SK-N-SH (cell line): ENCODE data around the gene EHD2.

Experiments used
- CHD2 ChIP-seq: fragments of 150-350 bp; IDR thresholded peaks from 2 replicates; pipeline ENCODE4 v1.6.1; 2018; ENCODE audit warnings: low read length; ENCODE audit not compliant: partially characterized antibody
- ELF1 ChIP-seq: IDR thresholded peaks from 2 replicates; pipeline ENCODE4 v1.4.0; 2012
- GABPA ChIP-seq: IDR thresholded peaks from 2 replicates; pipeline ENCODE4 v1.4.0; 2012; ENCODE audit warnings: low read depth, mild to moderate bottlenecking
- RAD21 ChIP-seq: IDR thresholded peaks from 2 replicates; pipeline ENCODE4 v1.6.1; 2012; ENCODE audit warnings: mild to moderate bottlenecking, low read length
- RCOR1 ChIP-seq: fragments of 150-350 bp; IDR thresholded peaks from 2 replicates; pipeline ENCODE4 v1.6.1; 2017; ENCODE audit warnings: antibody characterized with exemption, low read length
- REST ChIP-seq: IDR thresholded peaks from 2 replicates; pipeline ENCODE4 v1.6.1; 2012; ENCODE audit warnings: mild to moderate bottlenecking, low read depth, low read length, moderate library complexity
- SIN3A ChIP-seq: IDR thresholded peaks from 2 replicates; pipeline ENCODE4 v1.6.1; 2012; ENCODE audit warnings: low read depth, mild to moderate bottlenecking, low read length, moderate library complexity, borderline replicate concordance
- YY1 ChIP-seq: IDR thresholded peaks from 2 replicates; pipeline ENCODE4 v1.4.0; 2012; ENCODE audit warnings: low read depth, mild to moderate bottlenecking
- ZBTB33 ChIP-seq: IDR thresholded peaks from 2 replicates; pipeline ENCODE4 v1.4.0; 2012; ENCODE audit warnings: low read depth, borderline replicate concordance
- TF ChIP-seq, protein P1 (sequence below): fragments of 200-600 bp; sonication (generic); IDR thresholded peaks from 2 replicates; pipeline ENCODE4 v1.6.1; 2017; ENCODE audit warnings: antibody characterized with exemption, mild to moderate bottlenecking, moderate library complexity
- TF ChIP-seq, protein P2 (sequence below): IDR thresholded peaks from 2 replicates; pipeline ENCODE4 v1.4.0; 2012; ENCODE audit warnings: low read depth

DNA sequence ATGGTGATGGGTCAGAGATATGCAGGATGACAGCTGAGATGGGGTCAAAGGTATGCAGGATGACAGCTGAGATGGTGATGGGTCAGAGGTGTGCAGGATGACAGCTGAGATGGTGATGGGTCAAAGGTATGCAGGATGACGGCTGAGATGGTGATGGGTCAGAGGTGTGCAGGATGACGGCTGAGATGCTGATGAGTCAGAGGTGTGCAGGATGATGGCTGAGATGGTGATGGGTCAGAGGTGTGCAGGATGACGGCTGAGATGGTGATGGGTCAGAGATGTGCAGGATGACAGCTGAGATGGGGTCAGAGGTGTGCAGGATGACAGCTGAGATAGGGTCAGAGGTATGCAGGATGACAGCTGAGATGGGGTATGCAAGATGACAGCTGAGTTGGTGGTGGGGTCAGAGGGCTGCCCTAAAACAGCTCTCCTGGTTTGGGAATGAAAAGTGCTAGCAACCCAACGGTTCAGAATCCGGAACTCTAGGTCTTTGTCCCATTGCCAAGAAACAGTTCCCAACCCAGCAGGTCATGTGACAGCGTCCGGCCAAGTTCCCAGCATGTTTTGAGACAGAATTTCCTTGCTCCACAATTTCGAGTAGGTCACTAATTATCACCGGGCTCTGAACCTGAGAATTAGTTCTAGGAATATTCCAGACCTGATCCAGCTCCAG is 68.5 kb downstream of the EHD2 start:
- no peak for TF ChIP-seq YY1
- TF ChIP-seq SIN3A = no peak
- no peak for TF ChIP-seq RCOR1
- TF ChIP-seq, protein P1, sequence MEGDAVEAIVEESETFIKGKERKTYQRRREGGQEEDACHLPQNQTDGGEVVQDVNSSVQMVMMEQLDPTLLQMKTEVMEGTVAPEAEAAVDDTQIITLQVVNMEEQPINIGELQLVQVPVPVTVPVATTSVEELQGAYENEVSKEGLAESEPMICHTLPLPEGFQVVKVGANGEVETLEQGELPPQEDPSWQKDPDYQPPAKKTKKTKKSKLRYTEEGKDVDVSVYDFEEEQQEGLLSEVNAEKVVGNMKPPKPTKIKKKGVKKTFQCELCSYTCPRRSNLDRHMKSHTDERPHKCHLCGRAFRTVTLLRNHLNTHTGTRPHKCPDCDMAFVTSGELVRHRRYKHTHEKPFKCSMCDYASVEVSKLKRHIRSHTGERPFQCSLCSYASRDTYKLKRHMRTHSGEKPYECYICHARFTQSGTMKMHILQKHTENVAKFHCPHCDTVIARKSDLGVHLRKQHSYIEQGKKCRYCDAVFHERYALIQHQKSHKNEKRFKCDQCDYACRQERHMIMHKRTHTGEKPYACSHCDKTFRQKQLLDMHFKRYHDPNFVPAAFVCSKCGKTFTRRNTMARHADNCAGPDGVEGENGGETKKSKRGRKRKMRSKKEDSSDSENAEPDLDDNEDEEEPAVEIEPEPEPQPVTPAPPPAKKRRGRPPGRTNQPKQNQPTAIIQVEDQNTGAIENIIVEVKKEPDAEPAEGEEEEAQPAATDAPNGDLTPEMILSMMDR = no peak
- TF ChIP-seq RAD21 = no peak
- TF ChIP-seq CHD2 = no peak
- TF ChIP-seq GABPA = no peak
- TF ChIP-seq, protein P2, sequence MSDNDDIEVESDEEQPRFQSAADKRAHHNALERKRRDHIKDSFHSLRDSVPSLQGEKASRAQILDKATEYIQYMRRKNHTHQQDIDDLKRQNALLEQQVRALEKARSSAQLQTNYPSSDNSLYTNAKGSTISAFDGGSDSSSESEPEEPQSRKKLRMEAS = no peak
- TF ChIP-seq ELF1 = no peak
- no peak for TF ChIP-seq ZBTB33
- no peak for TF ChIP-seq REST
